Activated naive CD8-positive, alpha-beta T cell treated with anti-CD3 and anti-CD28 coated beads for 36 hours (primary cell): ENCODE results near the gene NCAPD3. TPM values are rescaled to one million over a fixed set of nuclear protein-coding genes. Genes with fewer than 3 reads are reported as not detected.
A peak's percentile ranks its signal among the peaks of the same experiment; 100 is the strongest.
"Not testable (repeated sequence)": the region's sequence is repeated elsewhere in the genome, so short reads cannot be mapped to it uniquely, and the experiment has no call there.

Experiments
- DNase-seq: peaks from one replicate; pipeline ENCODE4 v3.0.0; 2021
- H3K27ac Mint-ChIP-seq: one replicate; pipeline ENCODE4 v1.8.0; 2022; ENCODE audit warnings: mild to moderate bottlenecking, moderate library complexity, mixed read lengths
- H3K27me3 Mint-ChIP-seq: one replicate; pipeline ENCODE4 v1.8.0; 2022; ENCODE audit warnings: mild to moderate bottlenecking, mixed read lengths
- H3K36me3 Mint-ChIP-seq: one replicate; pipeline ENCODE4 v1.8.0; 2021; ENCODE audit warnings: mild to moderate bottlenecking, mixed read lengths
- H3K4me1 Mint-ChIP-seq: one replicate; pipeline ENCODE4 v1.8.0; 2021; ENCODE audit warnings: mixed read lengths
- H3K4me3 Mint-ChIP-seq: one replicate; pipeline ENCODE4 v1.8.0; 2022; ENCODE audit warnings: mild to moderate bottlenecking, moderate library complexity, mixed read lengths
- H3K9me3 Mint-ChIP-seq: one replicate; pipeline ENCODE4 v1.8.0; 2022; ENCODE audit warnings: mixed read lengths
- total RNA-seq, 2 experiments: library from RNA; stranded (reverse); gene quantifications; one replicate each; pipeline ENCODE4 v1.2.3, GENCODE V29; 2021

Gene NCAPD3
- total RNA-seq, 2 experiments from 2014 or later: 93.4 to 96.7 TPM

GRCh38 chr11:134257101-134257500 is 33.3 kb upstream of the NCAPD3 start:
- no peak overlapping the region for H3K27ac Mint-ChIP-seq
- peaks cover 17% of the 10 kb centered on the region for H3K4me1 Mint-ChIP-seq
- no peak overlapping the region for H3K4me3 Mint-ChIP-seq
- H3K9me3 Mint-ChIP-seq: no peaks in the 10 kb centered on the region
- no peaks in the 10 kb centered on the region for H3K27me3 Mint-ChIP-seq
- peaks cover 5% of the 10 kb centered on the region for H3K36me3 Mint-ChIP-seq
- DNase-seq: no peak

GRCh38 chr11:134255184-134255561 is 31.4 kb upstream of the NCAPD3 start:
- DNase-seq, H3K27ac Mint-ChIP-seq, H3K27me3 Mint-ChIP-seq, H3K9me3 Mint-ChIP-seq, H3K36me3 Mint-ChIP-seq: not testable (repeated sequence)
- H3K4me1 Mint-ChIP-seq: peaks cover 28% of the 10 kb centered on the region
- peak overlapping the region; percentile 53 for H3K4me3 Mint-ChIP-seq

- peaks cover 28% of the 10 kb centered on the region for H3K4me1 Mint-ChIP-seq
- no peak for DNase-seq
- no peaks in the 10 kb centered on the region for H3K9me3 Mint-ChIP-seq
- peaks cover 10% of the 10 kb centered on the region for H3K36me3 Mint-ChIP-seq
- peak overlapping the region; percentile 85 for H3K4me3 Mint-ChIP-seq
- H3K27me3 Mint-ChIP-seq: no peaks in the 10 kb centered on the region
- H3K27ac Mint-ChIP-seq: peak overlapping the region; percentile 70
Measured at GRCh38 chr11:134254433-134255183, 30.8 kb upstream of the NCAPD3 start.

GRCh38 chr11:134253188-134253993 is 29.6 kb upstream of the NCAPD3 start, which contains the start of the genes ACAD8 and THYN1:
TSS of gene ACAD8 (plus strand) at chr11:134253568. CDS start at chr11:134253601, 33 bp downstream.
TSS of gene THYN1 (minus strand) at chr11:134253352. CDS start at chr11:134252882, 470 bp downstream.
- Mint-ChIP-seq H3K4me3 (peak within 1 kb of the TSS; percentile 85), H3K27me3 (no peaks in the 10 kb centered on the region), H3K9me3 (no peaks in the 10 kb centered on the region), H3K27ac (peak within 1 kb of the TSS; percentile 86), H3K36me3 (peaks cover 13% of the 10 kb centered on the region), H3K4me1 (peaks cover 37% of the 10 kb centered on the region)
- DNase-seq: peak; percentile 97

GRCh38 chr11:134252346-134253187 is 28.8 kb upstream of the NCAPD3 start:
- peak; percentile 27 for DNase-seq
- peak overlapping the region; percentile 86 for H3K27ac Mint-ChIP-seq
- peaks cover 15% of the 10 kb centered on the region for H3K36me3 Mint-ChIP-seq
- no peaks in the 10 kb centered on the region for H3K9me3 Mint-ChIP-seq
- peak overlapping the region; percentile 85 for H3K4me3 Mint-ChIP-seq
- H3K27me3 Mint-ChIP-seq: no peaks in the 10 kb centered on the region
- H3K4me1 Mint-ChIP-seq: peaks cover 39% of the 10 kb centered on the region

GRCh38 chr11:134250675-134251074 is 26.9 kb upstream of the NCAPD3 start:
- Mint-ChIP-seq H3K27me3 (no peaks in the 10 kb centered on the region), H3K4me3 (no peak overlapping the region), H3K27ac (no peak overlapping the region), H3K9me3 (no peaks in the 10 kb centered on the region), H3K36me3 (peaks cover 15% of the 10 kb centered on the region), H3K4me1 (peaks cover 39% of the 10 kb centered on the region)
- DNase-seq: no peak

- Mint-ChIP-seq H3K36me3 (peaks cover 15% of the 10 kb centered on the region), H3K9me3 (no peaks in the 10 kb centered on the region), H3K27ac (peak overlapping the region; percentile 51), H3K27me3 (no peaks in the 10 kb centered on the region), H3K4me3 (no peak overlapping the region), H3K4me1 (peaks cover 35% of the 10 kb centered on the region)
- no peak for DNase-seq
Measured at GRCh38 chr11:134250246-134250645, 26.5 kb upstream of the NCAPD3 start.

- Mint-ChIP-seq H3K27ac (peak overlapping the region; percentile 80), H3K27me3 (no peaks in the 10 kb centered on the region), H3K4me3 (no peak overlapping the region), H3K4me1 (peaks cover 26% of the 10 kb centered on the region), H3K36me3 (peaks cover 18% of the 10 kb centered on the region), H3K9me3 (no peaks in the 10 kb centered on the region)
- DNase-seq: no peak
Measured at GRCh38 chr11:134248910-134249480, 25.2 kb upstream of the NCAPD3 start.

- DNase-seq: no peak
- Mint-ChIP-seq H3K27me3 (no peaks in the 10 kb centered on the region), H3K27ac (no peak overlapping the region), H3K4me1 (peaks cover 18% of the 10 kb centered on the region), H3K4me3 (no peak overlapping the region), H3K36me3 (peaks cover 14% of the 10 kb centered on the region), H3K9me3 (no peaks in the 10 kb centered on the region)
Measured at GRCh38 chr11:134246678-134247077, 22.9 kb upstream of the NCAPD3 start.

- Mint-ChIP-seq H3K36me3 (peaks cover 13% of the 10 kb centered on the region), H3K27ac (no peak overlapping the region), H3K27me3 (no peaks in the 10 kb centered on the region), H3K9me3 (no peaks in the 10 kb centered on the region), H3K4me1 (peaks cover 12% of the 10 kb centered on the region), H3K4me3 (no peak overlapping the region)
- DNase-seq: no peak
Measured at GRCh38 chr11:134246100-134246499, 22.3 kb upstream of the NCAPD3 start.

GRCh38 chr11:134245434-134245833 is 21.7 kb upstream of the NCAPD3 start:
- no peak for DNase-seq
- Mint-ChIP-seq H3K9me3 (no peaks in the 10 kb centered on the region), H3K4me1 (peaks cover 11% of the 10 kb centered on the region), H3K36me3 (peaks cover 11% of the 10 kb centered on the region), H3K4me3 (no peak overlapping the region), H3K27ac (no peak overlapping the region), H3K27me3 (no peaks in the 10 kb centered on the region)

- Mint-ChIP-seq H3K36me3 (peaks cover 11% of the 10 kb centered on the region), H3K4me1 (peaks cover 11% of the 10 kb centered on the region), H3K27me3 (no peaks in the 10 kb centered on the region), H3K27ac (peak overlapping the region; percentile 38), H3K4me3 (no peak overlapping the region), H3K9me3 (no peaks in the 10 kb centered on the region)
- DNase-seq: no peak
Measured at GRCh38 chr11:134244593-134244992, 20.8 kb upstream of the NCAPD3 start.

GRCh38 chr11:134243913-134244312 is 20.1 kb upstream of the NCAPD3 start:
- Mint-ChIP-seq H3K4me1 (peaks cover 6% of the 10 kb centered on the region), H3K27ac (no peak overlapping the region), H3K27me3 (no peaks in the 10 kb centered on the region), H3K9me3 (no peaks in the 10 kb centered on the region), H3K4me3 (no peak overlapping the region), H3K36me3 (peaks cover 11% of the 10 kb centered on the region)
- DNase-seq: no peak

GRCh38 chr11:134242376-134242775 is 18.6 kb upstream of the NCAPD3 start:
- no peak for DNase-seq
- Mint-ChIP-seq H3K27ac (no peak overlapping the region), H3K4me3 (no peak overlapping the region), H3K9me3 (no peaks in the 10 kb centered on the region), H3K4me1 (no peaks in the 10 kb centered on the region), H3K36me3 (peaks cover 3% of the 10 kb centered on the region), H3K27me3 (no peaks in the 10 kb centered on the region)
